NCI-H82 (cell line): ENCODE data around the gene NLGN2.

ENCODE experiments used
- DNase-seq: peaks from one replicate; lab custom pipeline; 2025; lab: John Stamatoyannopoulos, UW

Gene NLGN2

DNA sequence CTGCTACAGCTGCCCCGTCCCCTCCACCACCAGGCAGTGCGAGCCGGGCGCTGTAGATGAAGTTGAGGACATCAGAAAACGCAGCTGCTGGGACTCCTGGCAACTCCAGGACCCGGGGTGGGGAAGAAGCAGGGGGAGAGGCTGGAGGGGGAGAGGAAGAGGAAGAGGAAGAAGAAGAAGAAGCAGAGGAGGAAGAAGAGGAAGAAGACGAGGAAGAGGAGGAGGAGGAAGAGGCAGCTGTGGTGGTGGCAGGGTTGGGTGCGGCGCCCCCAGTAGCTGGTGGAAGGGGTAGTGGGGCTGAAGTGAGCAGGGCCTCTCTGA, 58.6 kb downstream of the NLGN2 start:
- no peak for DNase-seq

DNA sequence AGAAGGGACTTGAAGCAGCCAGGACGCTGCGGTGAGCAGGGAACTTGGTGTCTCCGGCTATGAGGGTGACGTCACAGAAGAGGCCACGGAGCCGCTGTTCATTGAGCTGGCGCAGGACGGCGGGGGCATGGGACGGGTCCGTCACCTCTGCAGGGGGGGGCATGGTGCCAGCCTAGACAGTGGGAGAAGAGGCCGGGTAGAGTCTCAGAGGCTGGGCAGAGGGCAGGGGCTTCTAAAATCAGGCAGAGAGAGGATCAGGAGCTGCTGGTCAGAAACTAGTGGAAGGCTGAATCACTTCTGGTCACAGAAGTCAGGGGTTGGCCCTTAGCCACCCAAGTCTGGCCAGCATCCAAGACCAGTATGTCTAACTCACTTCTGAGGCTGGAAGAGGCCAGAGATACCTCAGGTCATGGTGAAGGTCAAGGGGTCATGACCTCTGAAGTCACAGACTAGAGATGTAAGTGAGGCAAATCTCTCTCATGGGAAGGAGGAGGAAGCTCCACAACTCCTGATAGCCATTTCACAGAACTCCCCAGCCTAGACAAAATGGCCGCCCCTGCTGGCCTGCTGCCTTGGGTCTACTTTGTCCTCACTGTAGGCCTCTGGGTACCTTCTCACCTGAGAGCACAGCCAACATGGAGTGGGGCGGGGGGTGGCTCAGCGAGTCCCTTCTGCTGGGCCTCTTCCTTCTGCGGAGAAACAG, 59.1 kb downstream of the NLGN2 start:
- no peak for DNase-seq

DNA sequence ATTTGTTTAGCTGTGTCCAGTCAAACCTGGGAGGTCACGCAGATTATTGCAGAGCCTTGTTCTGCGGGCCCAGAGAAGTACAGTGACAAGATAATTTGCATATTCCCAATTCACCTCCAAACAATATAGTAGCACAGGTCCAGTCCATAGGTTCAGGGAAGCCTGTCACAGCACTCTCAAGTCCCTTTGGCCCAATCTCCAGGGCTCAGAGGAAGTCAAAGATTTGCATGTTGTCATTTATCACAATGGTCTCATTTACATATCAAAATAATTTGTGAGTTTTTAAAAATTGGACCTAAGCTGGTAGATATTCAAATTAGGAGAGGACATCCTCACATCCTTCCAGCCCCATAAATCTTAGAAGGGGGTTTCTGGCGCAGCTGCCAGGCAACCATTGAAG, 59.9 kb downstream of the NLGN2 start:
- no peak for DNase-seq

DNA sequence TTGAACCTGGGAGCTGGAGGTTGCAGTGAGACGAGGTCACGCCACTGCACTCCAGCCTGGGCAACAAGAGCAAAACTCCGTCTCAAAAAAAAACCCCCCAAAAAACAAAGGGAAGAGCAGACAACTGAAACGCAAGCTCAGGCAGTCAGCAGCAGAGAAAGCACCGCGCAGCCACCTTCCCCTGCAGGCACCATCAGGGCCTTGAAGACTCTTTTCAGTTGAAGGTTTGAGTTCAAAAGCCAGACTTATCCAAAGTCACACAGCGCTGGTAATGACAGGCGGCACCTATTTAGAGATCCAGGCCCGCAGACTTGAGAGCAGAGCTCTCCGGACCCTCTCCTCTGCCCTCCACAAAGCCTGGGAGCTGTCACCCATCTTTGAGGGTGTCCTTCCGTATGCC, 60.6 kb downstream of the NLGN2 start:
- DNase-seq = no peak

DNA sequence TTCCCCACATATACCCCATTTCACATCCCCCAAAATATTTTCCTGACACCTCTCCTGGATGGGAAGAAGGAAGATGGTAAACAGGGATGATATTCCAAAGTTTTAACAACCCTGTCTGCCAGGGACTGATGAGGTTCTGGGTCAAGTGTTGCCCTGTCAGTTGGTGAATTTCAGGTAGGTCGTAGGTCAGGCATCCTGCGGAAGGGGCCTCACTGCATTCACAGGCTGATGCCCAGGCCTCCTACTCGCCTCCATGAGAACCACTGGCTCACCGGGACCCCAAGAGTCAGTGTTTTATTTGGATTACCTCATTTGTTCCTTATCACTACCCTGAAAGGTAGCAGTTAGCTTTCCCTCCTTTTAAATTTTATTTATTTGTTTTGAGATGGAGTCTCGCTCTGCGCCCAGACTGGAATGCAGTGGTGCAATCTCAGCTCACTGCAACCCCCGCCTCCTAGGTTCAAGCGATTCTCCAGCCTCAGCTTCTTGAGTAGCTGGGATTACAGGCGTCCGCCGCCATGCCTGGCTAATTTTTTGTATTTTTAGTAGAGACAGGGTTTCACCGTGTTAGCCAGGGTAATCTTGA, 61.3 kb downstream of the NLGN2 start:
- no peak for DNase-seq
